ENCODE data around the gene KDF1.

KDF1 gene

DNA sequence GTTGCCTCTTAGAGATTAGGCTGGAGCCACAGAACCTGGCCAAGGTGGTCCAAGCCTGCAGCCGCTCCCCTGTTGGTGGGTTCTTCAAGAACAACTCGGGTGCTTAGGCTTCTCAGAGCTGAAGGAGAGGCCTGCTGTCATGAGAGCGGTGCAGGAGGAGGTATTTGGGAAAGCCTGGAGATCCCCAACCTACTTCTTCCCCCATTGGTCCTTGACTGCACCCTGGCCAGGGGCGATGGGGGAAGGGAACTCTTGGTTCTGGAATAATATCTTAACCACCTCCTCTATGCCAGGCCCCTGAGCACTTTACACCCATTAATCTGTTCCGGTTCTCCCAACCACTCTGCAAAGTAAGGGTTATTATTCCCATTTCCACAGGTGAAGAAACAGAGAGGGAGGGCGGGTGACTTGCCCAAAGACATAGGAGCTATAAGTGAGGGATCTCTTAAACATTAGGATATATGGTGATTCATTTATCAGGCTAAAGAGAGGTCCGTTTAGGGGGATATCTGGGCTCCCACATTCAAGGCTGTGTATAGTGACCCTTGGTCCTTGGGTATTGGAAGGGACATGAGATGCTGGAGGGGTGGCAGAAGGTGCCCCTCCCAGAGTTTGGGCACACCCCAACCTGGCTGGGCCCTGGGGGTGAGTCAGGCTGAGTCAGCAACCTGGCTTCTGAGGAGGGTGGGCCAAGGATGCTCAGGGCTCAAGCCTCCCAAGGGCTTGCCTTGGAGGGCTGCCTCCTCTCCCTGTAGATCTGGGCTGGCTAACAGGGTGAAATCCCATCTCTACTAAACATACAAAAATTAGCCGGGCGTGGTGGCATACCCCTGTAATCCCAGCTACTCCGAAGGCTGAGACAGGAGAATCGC lies 38.4 kb upstream of the KDF1 start:
- H2AFZ ChIP-seq = no peak overlapping the region
- no peak overlapping the region for H3K4me2 ChIP-seq (ENCODE audit: low read length)
- H3K4me3 ChIP-seq (ENCODE audit: low read depth, low read length) = no peak overlapping the region
- TF ChIP-seq, protein P1, sequence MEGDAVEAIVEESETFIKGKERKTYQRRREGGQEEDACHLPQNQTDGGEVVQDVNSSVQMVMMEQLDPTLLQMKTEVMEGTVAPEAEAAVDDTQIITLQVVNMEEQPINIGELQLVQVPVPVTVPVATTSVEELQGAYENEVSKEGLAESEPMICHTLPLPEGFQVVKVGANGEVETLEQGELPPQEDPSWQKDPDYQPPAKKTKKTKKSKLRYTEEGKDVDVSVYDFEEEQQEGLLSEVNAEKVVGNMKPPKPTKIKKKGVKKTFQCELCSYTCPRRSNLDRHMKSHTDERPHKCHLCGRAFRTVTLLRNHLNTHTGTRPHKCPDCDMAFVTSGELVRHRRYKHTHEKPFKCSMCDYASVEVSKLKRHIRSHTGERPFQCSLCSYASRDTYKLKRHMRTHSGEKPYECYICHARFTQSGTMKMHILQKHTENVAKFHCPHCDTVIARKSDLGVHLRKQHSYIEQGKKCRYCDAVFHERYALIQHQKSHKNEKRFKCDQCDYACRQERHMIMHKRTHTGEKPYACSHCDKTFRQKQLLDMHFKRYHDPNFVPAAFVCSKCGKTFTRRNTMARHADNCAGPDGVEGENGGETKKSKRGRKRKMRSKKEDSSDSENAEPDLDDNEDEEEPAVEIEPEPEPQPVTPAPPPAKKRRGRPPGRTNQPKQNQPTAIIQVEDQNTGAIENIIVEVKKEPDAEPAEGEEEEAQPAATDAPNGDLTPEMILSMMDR (IDR thresholded peaks at IDR 0.05) = no peak
- H3K4me1 ChIP-seq = peaks cover 6% of the 10 kb centered on the region
- H3K36me3 ChIP-seq (ENCODE audit: control insufficient read depth, insufficient read depth, low read length) = no peaks in the 10 kb centered on the region
- no peak overlapping the region for H3K27ac ChIP-seq
- no peak overlapping the region for H3K9ac ChIP-seq
- no peaks in the 10 kb centered on the region for H3K79me2 ChIP-seq
- no peaks in the 10 kb centered on the region for H3K9me3 ChIP-seq (ENCODE audit: control insufficient read depth, low read length)
- H3K27me3 ChIP-seq (ENCODE audit: control insufficient read depth, insufficient read depth, low read length) = no peaks in the 10 kb centered on the region

DNA sequence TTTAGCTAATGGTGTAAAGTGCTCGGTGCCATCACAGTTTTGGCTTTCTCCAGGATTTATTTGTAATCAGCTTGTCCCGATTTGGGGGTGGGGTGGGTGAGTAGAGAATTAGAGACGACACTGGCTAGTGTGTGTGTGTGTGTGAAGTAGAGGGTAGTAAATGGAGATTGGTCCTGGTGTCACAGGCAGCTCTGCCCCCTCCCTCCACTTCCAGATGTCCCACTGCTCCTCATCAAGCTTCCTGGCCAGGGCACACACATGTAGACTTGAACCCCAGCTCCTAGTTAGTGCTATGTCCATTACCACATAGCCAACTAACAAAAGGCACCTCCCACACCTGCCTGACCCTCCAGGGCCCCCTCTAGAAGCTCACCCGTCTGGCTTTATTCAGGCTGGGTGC lies 36.4 kb upstream of the KDF1 start:
- Histone ChIP-seq H3K4me3 (ENCODE audit: low read depth, low read length) (no peak overlapping the region), H3K79me2 (no peaks in the 10 kb centered on the region), H3K4me1 (peaks cover 1% of the 10 kb centered on the region), H3K9ac (no peak overlapping the region), H3K4me2 (ENCODE audit: low read length) (no peak overlapping the region), H3K36me3 (ENCODE audit: control insufficient read depth, insufficient read depth, low read length) (no peaks in the 10 kb centered on the region), H3K27ac (no peak overlapping the region), H2AFZ (no peak overlapping the region), H3K27me3 (ENCODE audit: control insufficient read depth, insufficient read depth, low read length) (no peaks in the 10 kb centered on the region), H3K9me3 (ENCODE audit: control insufficient read depth, low read length) (no peaks in the 10 kb centered on the region)
- TF ChIP-seq, protein P1 (IDR thresholded peaks at IDR 0.05) = no peak

DNA sequence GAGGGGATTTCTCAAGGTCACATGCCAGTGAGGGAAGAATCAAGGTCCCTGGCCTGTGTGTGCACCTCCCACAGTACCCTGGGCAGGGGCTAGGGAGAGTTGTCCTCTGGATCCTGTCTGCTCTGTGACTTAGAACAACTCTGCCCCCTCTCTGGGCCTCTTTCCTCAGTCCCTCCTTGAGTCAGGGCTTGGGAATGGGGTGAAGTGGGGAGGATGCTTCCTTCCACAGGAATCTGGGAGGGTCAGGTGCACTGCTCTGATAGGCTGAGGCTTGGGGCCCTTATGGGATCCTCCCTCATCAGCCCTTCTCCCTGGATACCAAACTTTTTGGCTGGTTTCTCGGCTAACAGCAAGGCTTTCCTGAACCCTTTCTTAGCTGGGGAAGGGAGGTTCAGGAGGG lies 35.8 kb upstream of the KDF1 start:
- Histone ChIP-seq H3K9me3 (ENCODE audit: control insufficient read depth, low read length) (no peaks in the 10 kb centered on the region), H3K27me3 (ENCODE audit: control insufficient read depth, insufficient read depth, low read length) (no peaks in the 10 kb centered on the region), H3K4me2 (ENCODE audit: low read length) (peak overlapping the region; percentile 38), H3K79me2 (no peaks in the 10 kb centered on the region), H3K4me3 (ENCODE audit: low read depth, low read length) (no peak overlapping the region), H3K36me3 (ENCODE audit: control insufficient read depth, insufficient read depth, low read length) (no peaks in the 10 kb centered on the region), H2AFZ (no peak overlapping the region), H3K9ac (no peak overlapping the region), H3K27ac (no peak overlapping the region), H3K4me1 (no peaks in the 10 kb centered on the region)
- TF ChIP-seq, protein P1 (IDR thresholded peaks at IDR 0.05) = no peak

DNA sequence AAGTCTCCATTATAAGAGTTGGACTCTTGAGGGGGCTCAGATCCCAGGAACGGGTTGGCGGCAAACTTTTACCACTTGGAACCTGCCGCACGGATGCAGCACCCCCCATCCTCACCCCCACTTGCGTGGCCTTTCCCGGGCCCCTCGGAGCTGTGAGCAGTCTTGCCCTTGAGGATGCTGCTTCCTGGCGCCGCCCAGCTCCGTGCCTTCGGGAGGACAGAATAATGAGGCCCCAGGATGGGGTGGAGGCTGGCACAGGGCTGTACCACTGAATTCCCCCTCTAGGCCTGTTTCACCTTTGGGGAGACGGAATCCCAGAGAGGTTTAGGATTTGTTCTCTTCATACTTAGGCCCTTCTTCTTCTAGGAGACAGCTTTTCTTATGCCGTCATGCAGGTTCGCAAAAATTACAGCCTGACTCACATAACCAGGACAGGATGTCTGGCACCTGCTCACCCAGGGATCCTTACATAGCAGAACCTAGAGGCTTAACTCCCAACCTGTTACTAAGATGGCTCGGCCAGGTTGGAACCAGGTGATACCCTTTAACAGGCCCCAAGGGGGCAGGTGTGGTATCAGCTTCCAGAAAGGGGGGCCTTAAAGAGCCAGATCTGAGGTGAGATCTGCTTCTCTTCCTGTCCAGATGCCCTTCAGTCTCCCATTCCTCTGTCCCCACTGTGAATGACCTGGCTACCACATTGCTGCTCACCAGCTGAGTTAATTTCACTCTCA lies 34.7 kb upstream of the KDF1 start:
- peak overlapping the region; percentile 49 for H3K27ac ChIP-seq

More for the DNA sequence above, 34.7 kb upstream of the KDF1 start:
- H3K4me2 ChIP-seq (ENCODE audit: low read length) = peak overlapping the region; percentile 86
- H3K36me3 ChIP-seq (ENCODE audit: control insufficient read depth, insufficient read depth, low read length) = no peaks in the 10 kb centered on the region
- H3K4me1 ChIP-seq = no peaks in the 10 kb centered on the region
- H3K4me3 ChIP-seq (ENCODE audit: low read depth, low read length) = peak overlapping the region; percentile 63
- no peaks in the 10 kb centered on the region for H3K9me3 ChIP-seq (ENCODE audit: control insufficient read depth, low read length)
- TF ChIP-seq, protein P1 (IDR thresholded peaks at IDR 0.05) = no peak
- no peaks in the 10 kb centered on the region for H3K79me2 ChIP-seq
- H3K9ac ChIP-seq = no peak overlapping the region
- H3K27me3 ChIP-seq (ENCODE audit: control insufficient read depth, insufficient read depth, low read length) = no peaks in the 10 kb centered on the region
- H2AFZ ChIP-seq = peak overlapping the region; percentile 34
